NCI-H1105 treated with DMSO at 0.1 percent for 48 hours (cell line): Measurements from ENCODE around the gene GRIA2.
"Not testable (repeated sequence)": the region's sequence is repeated elsewhere in the genome, so short reads cannot be mapped to it uniquely, and the experiment has no call there.

Source experiments
- DNase-seq: peaks from one replicate; lab custom pipeline; 2025; lab: John Stamatoyannopoulos, UW

Gene GRIA2

GRCh38 chr4:157220371-157220881 is at the start of gene GRIA2:
Gene GRIA2 (plus strand): TSS chr4:157220728. CDS start chr4:157221043, 315 bp downstream.
- peak; percentile 51 for DNase-seq

- no peak for DNase-seq
Observed at GRCh38 chr4:157172011-157172410, 48.5 kb upstream of the GRIA2 start.

DNA sequence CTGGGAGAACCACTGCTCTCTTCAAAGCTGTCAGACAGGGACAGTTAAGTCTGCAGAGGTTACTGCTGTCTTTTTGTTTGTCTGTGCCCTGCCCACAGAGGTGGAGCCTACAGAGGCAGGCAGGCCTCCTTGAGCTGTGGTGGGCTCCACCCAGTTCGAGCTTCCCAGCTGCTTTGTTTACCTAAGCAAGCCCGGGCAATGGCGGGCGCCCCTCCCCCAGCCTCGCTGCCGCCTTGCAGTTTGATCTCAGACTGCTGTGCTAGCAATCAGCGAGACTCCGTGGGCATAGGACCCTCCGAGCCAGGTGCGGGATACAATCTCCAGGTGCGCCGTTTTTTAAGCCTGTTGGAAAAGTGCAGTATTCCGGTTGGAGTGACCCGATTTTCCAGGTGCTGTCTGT is 40.3 kb upstream of the GRIA2 start:
- DNase-seq, result not testable (repeated sequence)

- no peak for DNase-seq
Observed at GRCh38 chr4:157184300-157184699, 36.2 kb upstream of the GRIA2 start.

- DNase-seq, result no peak
Observed at GRCh38 chr4:157185363-157185762, 35.2 kb upstream of the GRIA2 start.

GRCh38 chr4:157195374-157195773 is 25.2 kb upstream of the GRIA2 start:
- DNase-seq, result no peak

DNA sequence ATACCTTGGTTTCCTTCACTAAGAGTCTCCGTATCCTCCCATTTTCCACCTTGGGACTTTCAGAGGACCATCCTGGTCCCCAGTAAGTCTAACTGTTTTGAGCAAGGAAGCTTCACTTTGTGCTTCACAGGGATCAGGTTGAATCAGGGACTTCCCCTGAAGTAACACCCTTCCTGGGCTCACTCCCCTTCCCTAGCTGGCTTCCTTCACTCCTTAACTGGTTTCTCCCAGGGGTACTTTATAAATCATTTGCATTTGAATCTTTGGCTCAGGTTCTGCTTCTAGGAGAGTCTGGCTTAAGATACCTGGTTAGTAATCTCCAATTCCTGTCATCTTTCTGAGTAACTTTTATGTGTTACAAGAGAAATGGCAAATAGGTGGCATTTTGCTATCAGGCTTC is 24.5 kb upstream of the GRIA2 start:
- no peak for DNase-seq

- no peak for DNase-seq
Observed at GRCh38 chr4:157204634-157205244, 15.8 kb upstream of the GRIA2 start.

- peak; percentile 6 for DNase-seq
Observed at GRCh38 chr4:157217708-157218107, 2.8 kb upstream of the GRIA2 start.

- DNase-seq, result no peak
Observed at GRCh38 chr4:157219711-157220370, 687 bp upstream of the GRIA2 start.

DNA sequence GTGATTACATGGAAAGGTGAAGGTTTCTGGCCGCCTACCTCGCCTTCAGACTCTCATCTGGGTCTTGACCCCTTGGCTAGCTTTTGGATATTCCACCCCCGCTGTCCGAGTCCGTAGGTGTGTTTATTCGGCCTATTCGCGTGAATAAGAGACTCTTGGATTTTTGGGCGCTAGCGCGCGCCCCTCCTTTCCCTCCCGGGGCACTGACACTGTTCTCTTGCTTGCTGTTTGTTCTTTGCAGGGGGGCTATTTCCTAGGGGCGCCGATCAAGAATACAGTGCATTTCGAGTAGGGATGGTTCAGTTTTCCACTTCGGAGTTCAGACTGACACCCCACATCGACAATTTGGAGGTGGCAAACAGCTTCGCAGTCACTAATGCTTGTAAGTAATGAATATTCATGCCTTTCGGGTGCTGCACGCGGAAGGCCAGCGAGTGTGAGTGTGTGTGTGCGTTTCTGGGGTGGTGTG is 932 bp downstream of the GRIA2 start:
- DNase-seq, result no peak

GRCh38 chr4:157221895-157222770 is 1.6 kb downstream of the GRIA2 start:
- DNase-seq, result peak; percentile 44

DNA sequence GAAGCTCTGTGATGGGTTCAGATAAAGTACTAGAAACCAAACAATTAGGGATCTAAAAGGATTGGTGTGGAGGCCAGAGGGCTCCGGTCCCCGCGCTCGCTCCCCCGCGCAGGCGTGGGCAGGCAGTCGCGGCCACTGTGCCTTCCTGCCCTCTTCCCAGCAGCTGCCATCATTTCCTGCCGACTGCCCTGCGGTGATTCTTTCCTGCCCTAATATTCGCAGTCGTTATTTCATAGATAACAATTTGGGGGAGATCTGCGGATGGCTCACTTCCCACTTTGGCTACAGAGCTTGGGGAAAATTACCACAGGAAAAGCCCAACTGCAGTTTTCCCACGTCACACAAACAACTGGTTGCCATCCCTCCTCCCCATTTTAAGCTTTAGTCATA is 2.2 kb downstream of the GRIA2 start:
- DNase-seq, result peak; percentile 44

GRCh38 chr4:157223456-157223855 is 2.9 kb downstream of the GRIA2 start:
- DNase-seq, result no peak

- DNase-seq, result no peak
Observed at GRCh38 chr4:157225096-157225495, 4.6 kb downstream of the GRIA2 start.

GRCh38 chr4:157226035-157226434 is 5.5 kb downstream of the GRIA2 start:
- DNase-seq, result no peak

DNA sequence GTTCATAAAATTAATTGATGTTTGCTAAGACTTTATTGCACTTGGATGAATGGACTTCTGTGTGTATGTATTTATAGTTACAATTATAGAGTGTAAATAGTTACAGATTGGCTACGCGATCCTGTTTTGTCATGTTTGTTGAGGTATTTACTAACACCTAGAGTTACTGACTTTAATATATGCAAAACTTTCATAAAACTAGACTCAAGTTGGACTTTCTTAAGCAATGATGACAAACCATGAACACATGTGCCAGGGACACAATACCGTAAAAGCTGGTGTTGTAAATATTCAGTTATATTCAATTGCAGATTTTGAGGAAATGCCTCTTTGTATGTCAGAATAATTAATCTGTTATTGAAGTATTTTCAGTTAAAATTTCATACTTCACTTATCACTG is 6.1 kb downstream of the GRIA2 start:
- DNase-seq, result no peak

- no peak for DNase-seq
Observed at GRCh38 chr4:157231525-157231924, 11.0 kb downstream of the GRIA2 start.

DNA sequence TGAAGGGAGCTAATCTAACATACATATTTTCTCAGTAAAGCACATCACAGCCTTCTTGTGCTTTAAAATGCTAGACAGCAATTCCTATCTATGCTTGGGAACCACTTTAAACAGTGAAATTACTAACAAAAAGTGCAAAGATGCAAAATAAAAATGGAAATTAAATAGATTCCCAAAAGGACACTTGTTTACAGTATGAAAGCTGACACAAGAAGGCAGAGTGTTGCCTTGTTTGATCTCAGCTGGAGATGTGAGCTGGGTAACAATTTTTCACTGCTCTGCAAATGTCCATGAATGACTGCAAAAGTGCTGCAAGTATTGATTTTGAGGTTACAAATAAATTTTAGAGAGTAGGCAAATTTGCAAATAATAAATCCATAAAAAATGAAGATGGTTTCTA is 22.3 kb downstream of the GRIA2 start:
- no peak for DNase-seq

- DNase-seq, result no peak
Observed at GRCh38 chr4:157244348-157244747, 23.8 kb downstream of the GRIA2 start.

- DNase-seq, result no peak
Observed at GRCh38 chr4:157245351-157245750, 24.8 kb downstream of the GRIA2 start.

GRCh38 chr4:157246964-157247363 is 26.4 kb downstream of the GRIA2 start:
- DNase-seq, result no peak

GRCh38 chr4:157258165-157258564 is 37.6 kb downstream of the GRIA2 start:
- DNase-seq, result not testable (repeated sequence)
